Measurements from ENCODE around the gene ANGPTL1.

DNA sequence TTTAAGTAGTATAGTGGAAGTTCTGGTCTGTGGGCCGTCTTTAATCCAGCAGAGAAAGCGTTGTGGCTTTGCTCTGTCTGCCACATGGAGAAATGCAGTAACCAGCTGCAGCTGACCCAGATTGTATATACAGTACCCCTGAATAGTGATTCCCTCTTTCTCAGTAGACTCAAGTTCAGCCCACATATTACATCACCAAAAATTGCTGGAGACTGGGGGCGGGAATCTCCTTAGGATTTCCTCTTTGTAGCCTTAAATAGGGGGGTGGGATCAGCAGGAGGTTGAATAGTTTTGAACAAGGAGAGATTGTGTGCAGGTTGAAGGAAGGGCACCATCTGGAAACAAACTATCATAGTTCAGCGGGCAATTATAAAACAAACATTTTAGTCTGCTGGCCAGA, at the start of gene ANGPTL1:
- TF ChIP-seq, protein P1, sequence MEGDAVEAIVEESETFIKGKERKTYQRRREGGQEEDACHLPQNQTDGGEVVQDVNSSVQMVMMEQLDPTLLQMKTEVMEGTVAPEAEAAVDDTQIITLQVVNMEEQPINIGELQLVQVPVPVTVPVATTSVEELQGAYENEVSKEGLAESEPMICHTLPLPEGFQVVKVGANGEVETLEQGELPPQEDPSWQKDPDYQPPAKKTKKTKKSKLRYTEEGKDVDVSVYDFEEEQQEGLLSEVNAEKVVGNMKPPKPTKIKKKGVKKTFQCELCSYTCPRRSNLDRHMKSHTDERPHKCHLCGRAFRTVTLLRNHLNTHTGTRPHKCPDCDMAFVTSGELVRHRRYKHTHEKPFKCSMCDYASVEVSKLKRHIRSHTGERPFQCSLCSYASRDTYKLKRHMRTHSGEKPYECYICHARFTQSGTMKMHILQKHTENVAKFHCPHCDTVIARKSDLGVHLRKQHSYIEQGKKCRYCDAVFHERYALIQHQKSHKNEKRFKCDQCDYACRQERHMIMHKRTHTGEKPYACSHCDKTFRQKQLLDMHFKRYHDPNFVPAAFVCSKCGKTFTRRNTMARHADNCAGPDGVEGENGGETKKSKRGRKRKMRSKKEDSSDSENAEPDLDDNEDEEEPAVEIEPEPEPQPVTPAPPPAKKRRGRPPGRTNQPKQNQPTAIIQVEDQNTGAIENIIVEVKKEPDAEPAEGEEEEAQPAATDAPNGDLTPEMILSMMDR (IDR thresholded peaks at IDR 0.05) = no peak
- TF ChIP-seq EP300 (IDR thresholded peaks at IDR 0.05) = no peak
- TF ChIP-seq POLR2AphosphoS5 (IDR thresholded peaks at IDR 0.05) = no peak
- TF ChIP-seq POLR2A (IDR thresholded peaks at IDR 0.05) = no peak
